SK-N-SH treated with all-trans-retinoic acid at 6 μM for 48 hours (cell line): Measurements from ENCODE around the gene PIK3R1.

Experiments
- ARNTL ChIP-seq: fragments of 450-650 bp; formaldehyde crosslinking; IDR thresholded peaks from 2 replicates; pipeline ENCODE4 v1.5.0; 2020; ENCODE audit warnings: low read depth, mild to moderate bottlenecking, moderate library complexity, borderline replicate concordance
- CREB5 ChIP-seq: fragments of 250-450 bp; sonication (Bioruptor Pico); IDR thresholded peaks from 2 replicates; pipeline ENCODE4 v1.5.1; 2020; ENCODE audit warnings: low read depth, mild to moderate bottlenecking, moderate library complexity
- GLIS3 ChIP-seq: fragments of 250-450 bp; sonication (Bioruptor Pico); IDR thresholded peaks from 2 replicates; pipeline ENCODE4 v1.5.0; 2020; ENCODE audit warnings: mild to moderate bottlenecking, moderate library complexity
- ISL1 ChIP-seq: fragments of 250-450 bp; sonication (Bioruptor Pico); IDR thresholded peaks from 2 replicates; pipeline ENCODE4 v2.1.2; 2022; ENCODE audit warnings: mild to moderate bottlenecking, moderate library complexity
- PATZ1 ChIP-seq: fragments of 250-450 bp; sonication (Bioruptor Pico); IDR thresholded peaks from 2 replicates; pipeline ENCODE4 v1.8.0; 2020; ENCODE audit warnings: mild to moderate bottlenecking, moderate library complexity, borderline replicate concordance
- PPARA ChIP-seq: fragments of 250-450 bp; sonication (Bioruptor Pico); IDR thresholded peaks from 2 replicates; pipeline ENCODE4 v1.5.0; 2020; ENCODE audit warnings: mild to moderate bottlenecking, borderline replicate concordance
- RARB ChIP-seq: fragments of 250-450 bp; sonication (Bioruptor Pico); IDR thresholded peaks from 2 replicates; pipeline ENCODE4 v1.8.0; 2021; ENCODE audit warnings: mild to moderate bottlenecking, moderate library complexity
- ZFP3 ChIP-seq: fragments of 250-450 bp; sonication (Bioruptor Pico); IDR thresholded peaks from 2 replicates; pipeline ENCODE4 v1.5.0; 2020; ENCODE audit warnings: mild to moderate bottlenecking, moderate library complexity
- ZFP30 ChIP-seq: fragments of 450-650 bp; formaldehyde crosslinking; IDR thresholded peaks from 2 replicates; pipeline ENCODE4 v1.5.0; 2022; ENCODE audit warnings: mild to moderate bottlenecking, moderate library complexity
- ZNF70 ChIP-seq: fragments of 450-650 bp; formaldehyde crosslinking; IDR thresholded peaks from 2 replicates; pipeline ENCODE4 v1.5.0; 2020; ENCODE audit warnings: mild to moderate bottlenecking, moderate library complexity

- TF ChIP-seq GLIS3 (no peak), ZFP30 (CRISPR knock-in tag) (no peak), CREB5 (CRISPR knock-in tag) (no peak), ARNTL (CRISPR knock-in tag) (no peak), RARB (CRISPR knock-in tag) (no peak), PATZ1 (no peak), ZFP3 (CRISPR knock-in tag) (no peak), ISL1 (CRISPR knock-in tag) (no peak), PPARA (CRISPR knock-in tag) (no peak), ZNF70 (CRISPR knock-in tag) (no peak)
These were observed 75.3 kb downstream of the PIK3R1 start for GRCh38 chr5:68290847-68291246.
